CD14-positive monocyte (primary cell): ENCODE data around the gene ACTA2. TPM values are rescaled to one million over a fixed set of nuclear protein-coding genes. Genes with fewer than 3 reads are reported as not detected.

Experiments
- DNase-seq, 3 donors: peaks; one replicate each; pipeline ENCODE4 v3.0.0-alpha.2; 2011 to 2022
- H2AFZ ChIP-seq: 2 replicates; pipeline ENCODE4 v1.6.0; 2012; ENCODE audit warnings: mild to moderate bottlenecking, low read depth, low read length, inconsistent platforms; ENCODE audit not compliant: insufficient read depth, poor library complexity, severe bottlenecking
- H3K27ac ChIP-seq, 2 donors: 1 replicate in 1 of 2; 2 replicates in 1 of 2; pipeline ENCODE4 v1.5.1; 2012 to 2013; ENCODE audit warnings: low read length in 2 of 2, control low read depth in 1 of 2, inconsistent platforms in 1 of 2, low read depth in 1 of 2, mild to moderate bottlenecking in 1 of 2
- H3K27me3 ChIP-seq, 2 donors: one replicate each; pipeline versions ENCODE4 v1.6.0 to v1.6.1; 2011 to 2013; ENCODE audit warnings: low read length in 2 of 2; ENCODE audit not compliant: control insufficient read depth in 2 of 2, insufficient read depth in 2 of 2
- H3K36me3 ChIP-seq, 2 donors: replicated peaks in 1 of 2; 1 replicate in 1 of 2; 2 replicates in 1 of 2; pipeline versions ENCODE4 v1.5.1 to v1.6.1; 2012 to 2013; ENCODE audit warnings: low read length in 2 of 2, control low read depth in 1 of 2, inconsistent platforms in 1 of 2, mild to moderate bottlenecking in 1 of 2; ENCODE audit not compliant: insufficient read depth in 2 of 2, control insufficient read depth in 1 of 2
- H3K4me1 ChIP-seq, 2 donors: 1 replicate in 1 of 2; 2 replicates in 1 of 2; pipeline versions ENCODE4 v1.5.1 to v1.6.1; 2012 to 2013; ENCODE audit warnings: low read length in 2 of 2, control low read depth in 1 of 2, inconsistent platforms in 1 of 2, mild to moderate bottlenecking in 1 of 2, moderate library complexity in 1 of 2; ENCODE audit not compliant: insufficient read depth in 2 of 2, control insufficient read depth in 1 of 2
- H3K4me2 ChIP-seq: replicated peaks from 2 replicates; pipeline ENCODE3; 2012; ENCODE audit warnings: low read length, moderate library complexity, mild to moderate bottlenecking; ENCODE audit not compliant: poor library complexity, severe bottlenecking; ENCODE audit errors: extremely low read depth
- H3K4me3 ChIP-seq, 3 experiments: fragments of 200-600 bp in 1 of 3; sonication (generic) in 1 of 3; replicated peaks in 1 of 3; 1 replicate in 2 of 3; 2 replicates in 1 of 3; pipeline ENCODE4 v1.5.1; 2011 to 2013; ENCODE audit warnings: low read length in 3 of 3, mild to moderate bottlenecking in 3 of 3, control low read depth in 2 of 3, low read depth in 2 of 3, inconsistent platforms in 1 of 3, moderate library complexity in 1 of 3
- H3K79me2 ChIP-seq: 2 replicates; pipeline ENCODE4 v1.6.0; 2012; ENCODE audit warnings: mild to moderate bottlenecking, control low read depth, inconsistent platforms, low read length, moderate library complexity; ENCODE audit not compliant: insufficient read depth
- H3K9ac ChIP-seq: 2 replicates; pipeline ENCODE4 v1.6.0; 2017; ENCODE audit warnings: low read length, mild to moderate bottlenecking; ENCODE audit not compliant: insufficient read depth, poor library complexity, severe bottlenecking
- H3K9me3 ChIP-seq, 2 donors: replicated peaks in 1 of 2; 1 replicate in 1 of 2; 2 replicates in 1 of 2; pipeline versions ENCODE4 v1.5.1 to v1.6.1; 2012 to 2013; ENCODE audit warnings: low read length in 2 of 2, control low read depth in 1 of 2; ENCODE audit not compliant: control insufficient read depth in 1 of 2, insufficient read depth in 1 of 2
- H4K20me1 ChIP-seq: 2 replicates; pipeline ENCODE4 v1.6.0; 2012; ENCODE audit warnings: mild to moderate bottlenecking, low read length, control low read depth, moderate library complexity; ENCODE audit not compliant: insufficient read depth
- H3K27ac Mint-ChIP-seq, 7 donors: one replicate each; pipeline ENCODE4 v1.8.0; 2020; ENCODE audit warnings: mild to moderate bottlenecking in 7 of 7, mixed read lengths in 7 of 7, moderate library complexity in 6 of 7, inconsistent platforms in 2 of 7
- H3K27me3 Mint-ChIP-seq, 3 donors: one replicate each; pipeline ENCODE4 v1.8.0; 2021 to 2022; ENCODE audit warnings: low read depth in 3 of 3, mild to moderate bottlenecking in 3 of 3, mixed read lengths in 3 of 3, moderate library complexity in 3 of 3, inconsistent platforms in 1 of 3
- H3K36me3 Mint-ChIP-seq, 2 donors: one replicate each; pipeline ENCODE4 v1.8.0; 2020; ENCODE audit warnings: mixed read lengths in 2 of 2, inconsistent platforms in 1 of 2, mild to moderate bottlenecking in 1 of 2
- H3K4me1 Mint-ChIP-seq: one replicate; pipeline ENCODE4 v1.8.0; 2020; ENCODE audit warnings: mild to moderate bottlenecking, mixed read lengths
- H3K4me3 Mint-ChIP-seq, 2 donors: one replicate each; pipeline ENCODE4 v1.8.0; 2020; ENCODE audit warnings: mild to moderate bottlenecking in 2 of 2, mixed read lengths in 2 of 2, moderate library complexity in 1 of 2
- H3K9me3 Mint-ChIP-seq, 7 donors: one replicate each; pipeline ENCODE4 v1.8.0; 2020 to 2022; ENCODE audit warnings: mixed read lengths in 7 of 7, mild to moderate bottlenecking in 6 of 7, moderate library complexity in 6 of 7, inconsistent platforms in 2 of 7
- WGBS: methylation state at CpG from one replicate; pipeline ENCODE4 v1.1.5; 2013; ENCODE audit warnings: missing lambda C conversion rate; ENCODE audit not compliant: insufficient coverage; 5-methylcytosine and 5-hydroxymethylcytosine counted together
- intact Hi-C, 2 donors: fragments of 100-400 bp; cut with micrococcal nuclease; formaldehyde crosslinking; loops; one replicate each; pipeline versions ENCODE4 v1.15.0 to v1.15.1; 2023
- polyA plus RNA-seq, 3 donors: library from polyadenylated mRNA; depleted of rRNA in 1 of 3; unstranded in 2 of 3; stranded (reverse) in 1 of 3; fragments of 300-500 nt in 2 of 3; fragments of >200 nt in 1 of 3; fragmentation: Illumina TruSeq in 2 of 3; gene quantifications; 1 replicate in 2 of 3; 2 replicates in 1 of 3; pipeline ENCODE4 v1.2.3, GENCODE V29; 2012 to 2021
- TF ChIP-seq, protein P1 (sequence below): fragments of 200-600 bp; IDR thresholded peaks from one replicate; pipeline ENCODE4 v1.8.0; 2022; ENCODE audit warnings: antibody characterized with exemption, mild to moderate bottlenecking

Gene ACTA2
- polyA plus RNA-seq, 3 donors: 4.4 to 12.3 (median 6.8) TPM

- intact Hi-C loops: loop anchor here (5.0 kb wide), 3 partner anchors 67 to 282 kb away; no protein-coding TSS in a partner anchor
- no peak overlapping the region for H2AFZ ChIP-seq
- no peaks in the 10 kb centered on the region for H4K20me1 ChIP-seq
- peaks cover 9% of the 10 kb centered on the region in 2 donors for H3K4me1 ChIP-seq
- no peaks in the 10 kb centered on the region for H3K79me2 ChIP-seq
- peak overlapping the region in 5 of 7 donors; percentile 11 to 67 (median 26) for H3K27ac Mint-ChIP-seq
- WGBS: 64% methylated on average over 11 of the region's 17 CpGs
- H3K9me3 Mint-ChIP-seq: no peaks in the 10 kb centered on the region
- peak overlapping the region in 1 of 2 donors; percentile 69 for H3K4me3 Mint-ChIP-seq
- no peak overlapping the region for H3K27ac ChIP-seq
- no peaks in the 10 kb centered on the region for H3K36me3 ChIP-seq
- no peaks in the 10 kb centered on the region for H3K9me3 ChIP-seq
- peak overlapping the region in 1 of 3 experiments; percentile 38 for H3K4me3 ChIP-seq
- no peaks in the 10 kb centered on the region for H3K27me3 ChIP-seq
- peak overlapping the region; percentile 41 for H3K4me2 ChIP-seq
- DNase-seq: peak; percentile 54 to 76 (median 72)
- TF ChIP-seq, protein P1, sequence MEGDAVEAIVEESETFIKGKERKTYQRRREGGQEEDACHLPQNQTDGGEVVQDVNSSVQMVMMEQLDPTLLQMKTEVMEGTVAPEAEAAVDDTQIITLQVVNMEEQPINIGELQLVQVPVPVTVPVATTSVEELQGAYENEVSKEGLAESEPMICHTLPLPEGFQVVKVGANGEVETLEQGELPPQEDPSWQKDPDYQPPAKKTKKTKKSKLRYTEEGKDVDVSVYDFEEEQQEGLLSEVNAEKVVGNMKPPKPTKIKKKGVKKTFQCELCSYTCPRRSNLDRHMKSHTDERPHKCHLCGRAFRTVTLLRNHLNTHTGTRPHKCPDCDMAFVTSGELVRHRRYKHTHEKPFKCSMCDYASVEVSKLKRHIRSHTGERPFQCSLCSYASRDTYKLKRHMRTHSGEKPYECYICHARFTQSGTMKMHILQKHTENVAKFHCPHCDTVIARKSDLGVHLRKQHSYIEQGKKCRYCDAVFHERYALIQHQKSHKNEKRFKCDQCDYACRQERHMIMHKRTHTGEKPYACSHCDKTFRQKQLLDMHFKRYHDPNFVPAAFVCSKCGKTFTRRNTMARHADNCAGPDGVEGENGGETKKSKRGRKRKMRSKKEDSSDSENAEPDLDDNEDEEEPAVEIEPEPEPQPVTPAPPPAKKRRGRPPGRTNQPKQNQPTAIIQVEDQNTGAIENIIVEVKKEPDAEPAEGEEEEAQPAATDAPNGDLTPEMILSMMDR: peak; percentile 95
- H3K4me1 Mint-ChIP-seq: peaks cover 11% of the 10 kb centered on the region
- peaks cover 0 to 18% of the 10 kb centered on the region in 2 donors for H3K36me3 Mint-ChIP-seq
- H3K9ac ChIP-seq: no peak overlapping the region
- H3K27me3 Mint-ChIP-seq: peaks cover 0 to 3% (median 0%) of the 10 kb centered on the region in 3 donors
Observed at GRCh38 chr10:88934900-88935672, 17.5 kb downstream of the ACTA2 start.

DNA sequence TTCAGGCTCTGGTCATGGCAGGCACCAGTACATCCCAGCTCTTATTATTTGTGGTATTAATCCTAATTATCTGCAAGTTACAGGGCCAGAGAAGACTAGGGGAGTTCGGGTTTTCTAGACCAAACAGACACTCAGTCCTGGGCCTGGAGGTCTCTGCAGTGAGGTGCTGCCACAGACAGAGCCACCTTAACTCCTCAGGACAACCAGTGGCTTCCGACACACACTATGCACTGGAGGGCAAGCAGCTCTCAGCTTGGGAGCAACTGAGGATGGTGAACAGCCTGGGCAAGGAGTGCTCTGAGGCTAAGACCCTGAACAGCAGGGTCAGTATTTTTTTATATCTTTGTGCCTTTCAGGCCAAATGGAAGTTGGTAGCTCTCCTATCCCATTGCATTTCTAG is 19.0 kb downstream of the ACTA2 start:
- Mint-ChIP-seq H3K27ac (peak overlapping the region in 1 of 7 donors; percentile 37), H3K9me3 (no peaks in the 10 kb centered on the region), H3K4me1 (peaks cover 11% of the 10 kb centered on the region), H3K36me3 (peaks cover 0 to 9% of the 10 kb centered on the region in 2 donors), H3K27me3 (peaks cover 0 to 3% (median 0%) of the 10 kb centered on the region in 3 donors), H3K4me3 (no peak overlapping the region)
- Histone ChIP-seq H3K4me3 (no peak overlapping the region), H3K9ac (no peak overlapping the region), H3K4me1 (peaks cover 9% of the 10 kb centered on the region in 2 donors), H2AFZ (no peak overlapping the region), H3K36me3 (no peaks in the 10 kb centered on the region), H3K79me2 (no peaks in the 10 kb centered on the region), H3K27ac (no peak overlapping the region), H3K27me3 (no peaks in the 10 kb centered on the region), H4K20me1 (no peaks in the 10 kb centered on the region), H3K9me3 (no peaks in the 10 kb centered on the region), H3K4me2 (no peak overlapping the region)
- intact Hi-C loops: loop anchor here (2.0 to 5.0 kb wide), 2 partner anchors 96 to 99 kb away; no protein-coding TSS in a partner anchor
- 94% methylated on average over 2 of the region's 2 CpGs for WGBS
- no peak for DNase-seq
- TF ChIP-seq, protein P1: no peak
